ENCODE measurements around the gene NINJ1. TPM values are rescaled to one million over a fixed set of nuclear protein-coding genes. Genes with fewer than 3 reads are reported as not detected.

The NINJ1 gene
- total and polyA plus RNA-seq, 3 donors from 2014 or later = 99.3 to 152 (median 148) TPM

GRCh38 chr9:93131599-93132286, 2.3 kb downstream of the NINJ1 start:
- Histone ChIP-seq H3K36me3 (ENCODE audit: low read depth, missing control alignments) (no peaks in the 10 kb centered on the region), H3K4me3 (no peak overlapping the region), H3K9me3 (no peaks in the 10 kb centered on the region), H3K27me3 (no peaks in the 10 kb centered on the region), H3K27ac (peak overlapping the region; percentile 96 to 97), H3K4me1 (peaks cover 73% of the 10 kb centered on the region)
- TF ChIP-seq POLR2A (IDR thresholded peaks at IDR 0.05) (no peak), CTCF (IDR thresholded peaks at IDR 0.05) (no peak)
- WGBS, 2 donors = 85 to 86% methylated on average over 10 to 13 of the region's 13 CpGs
- intact Hi-C loops (cut with DNase I; ENCODE audit: low total_unique reads) = no loop called here
- DNase-seq = no peak

- intact Hi-C loops (cut with DNase I; ENCODE audit: low total_unique reads) = no loop called here
- 60 to 63% methylated on average over 5 to 15 of the region's 15 CpGs for WGBS, 2 donors
- peak; percentile 44 for DNase-seq
- H3K27ac ChIP-seq = peak overlapping the region; percentile 96 to 97
- no peaks in the 10 kb centered on the region for H3K27me3 ChIP-seq
- no peaks in the 10 kb centered on the region for H3K9me3 ChIP-seq
- no peak overlapping the region for H3K4me3 ChIP-seq
- TF ChIP-seq POLR2A (IDR thresholded peaks at IDR 0.05) (no peak), CTCF (IDR thresholded peaks at IDR 0.05) (no peak)
- peaks cover 81% of the 10 kb centered on the region for H3K4me1 ChIP-seq
- H3K36me3 ChIP-seq (ENCODE audit: low read depth, missing control alignments) = no peaks in the 10 kb centered on the region
Observed at GRCh38 chr9:93130861-93131481, 3.1 kb downstream of the NINJ1 start.

- Histone ChIP-seq H3K4me3 (no peak overlapping the region), H3K9me3 (no peaks in the 10 kb centered on the region), H3K27me3 (no peaks in the 10 kb centered on the region), H3K4me1 (peaks cover 76% of the 10 kb centered on the region), H3K27ac (peak overlapping the region; percentile 96 to 97), H3K36me3 (ENCODE audit: low read depth, missing control alignments) (no peaks in the 10 kb centered on the region)
- TF ChIP-seq CTCF (IDR thresholded peaks at IDR 0.05) = no peak
- no peak for TF ChIP-seq POLR2A (IDR thresholded peaks at IDR 0.05)
- no peak for DNase-seq
- WGBS, 2 donors = 46 to 53% methylated on average over 8 to 11 of the region's 11 CpGs
- intact Hi-C loops (cut with DNase I; ENCODE audit: low total_unique reads) = no loop called here
Observed at GRCh38 chr9:93129691-93130500, 4.2 kb downstream of the NINJ1 start.

GRCh38 chr9:93129286-93129685, 4.8 kb downstream of the NINJ1 start:
- Histone ChIP-seq H3K27me3 (no peaks in the 10 kb centered on the region), H3K27ac (peak overlapping the region; percentile 96 to 97), H3K4me3 (no peak overlapping the region), H3K36me3 (ENCODE audit: low read depth, missing control alignments) (no peaks in the 10 kb centered on the region), H3K4me1 (peaks cover 70% of the 10 kb centered on the region), H3K9me3 (no peaks in the 10 kb centered on the region)
- TF ChIP-seq CTCF (IDR thresholded peaks at IDR 0.05) (no peak), POLR2A (IDR thresholded peaks at IDR 0.05) (no peak)
- WGBS, 2 donors = 33 to 42% methylated on average over 1 to 8 of the region's 8 CpGs
- no peak for DNase-seq
- intact Hi-C loops (cut with DNase I; ENCODE audit: low total_unique reads) = no loop called here
